HG03571 (cell line): ENCODE measurements around the gene DOCK2.
A peak's percentile ranks its signal among the peaks of the same experiment; 100 is the strongest.

Experiments
- ATAC-seq: cut with Tn5 transposase; IDR thresholded peaks from one replicate; pipeline ENCODE4 v1.9.1; 2021; ENCODE audit not compliant: unreplicated experiment

The DOCK2 gene

DNA sequence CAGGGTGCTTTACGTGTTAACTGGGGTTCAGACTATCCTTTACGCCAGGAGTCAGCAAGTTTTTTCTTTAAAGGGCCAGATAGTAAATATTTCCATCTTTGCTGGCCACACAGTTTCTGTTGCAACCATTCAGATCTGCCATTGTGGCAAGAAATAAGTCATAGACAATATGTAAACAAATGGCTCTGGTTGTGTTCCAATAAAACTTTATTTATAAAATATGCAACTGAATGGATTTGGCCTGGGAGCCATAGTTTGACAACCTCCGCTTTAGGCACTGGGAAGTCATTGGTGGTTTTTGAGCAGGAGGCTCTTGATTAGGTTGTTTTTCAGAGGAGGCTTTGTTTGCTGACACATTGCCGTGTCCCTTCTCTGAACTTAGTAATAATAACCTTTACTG, 252.5 kb downstream of the DOCK2 start:
- ATAC-seq: no peak

DNA sequence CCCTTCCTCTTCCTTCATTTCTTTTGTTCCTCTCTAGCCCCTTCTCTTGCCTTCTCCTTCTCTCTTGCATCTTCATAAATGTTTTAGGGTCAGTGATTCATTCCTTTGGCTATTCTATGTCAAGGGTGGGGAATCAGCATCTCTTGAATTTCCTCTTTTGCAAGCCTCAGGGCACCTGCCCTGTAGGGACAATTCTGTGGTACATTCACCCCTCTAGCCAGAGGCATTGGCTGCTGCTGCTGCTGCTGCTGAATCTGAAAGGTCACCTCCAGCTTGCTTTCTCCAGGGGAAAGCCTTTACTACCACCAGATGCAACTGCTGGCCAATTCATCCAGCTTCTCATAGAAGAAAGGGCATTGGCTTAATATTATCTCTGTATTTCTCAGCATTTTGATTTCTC, 255.9 kb downstream of the DOCK2 start:
- no peak for ATAC-seq

DNA sequence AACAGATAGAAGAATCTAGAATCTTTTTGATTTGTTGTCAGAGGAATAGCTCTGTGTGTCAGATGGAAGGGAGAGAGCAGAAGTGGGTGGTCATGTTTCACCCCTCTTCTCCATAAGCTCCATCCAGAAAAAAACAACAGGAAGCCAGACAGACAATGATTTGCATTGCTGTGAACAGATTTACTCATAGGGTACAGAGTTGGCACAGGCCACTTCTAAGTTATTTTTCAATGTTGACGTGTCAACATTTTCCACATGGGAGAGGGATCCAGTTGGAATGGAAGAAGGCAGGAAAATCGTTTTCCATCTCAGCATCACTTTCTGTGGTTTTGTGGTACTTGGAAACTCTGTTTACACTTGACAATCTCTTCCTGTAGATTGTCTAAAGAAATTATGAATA, 256.5 kb downstream of the DOCK2 start:
- no peak for ATAC-seq

DNA sequence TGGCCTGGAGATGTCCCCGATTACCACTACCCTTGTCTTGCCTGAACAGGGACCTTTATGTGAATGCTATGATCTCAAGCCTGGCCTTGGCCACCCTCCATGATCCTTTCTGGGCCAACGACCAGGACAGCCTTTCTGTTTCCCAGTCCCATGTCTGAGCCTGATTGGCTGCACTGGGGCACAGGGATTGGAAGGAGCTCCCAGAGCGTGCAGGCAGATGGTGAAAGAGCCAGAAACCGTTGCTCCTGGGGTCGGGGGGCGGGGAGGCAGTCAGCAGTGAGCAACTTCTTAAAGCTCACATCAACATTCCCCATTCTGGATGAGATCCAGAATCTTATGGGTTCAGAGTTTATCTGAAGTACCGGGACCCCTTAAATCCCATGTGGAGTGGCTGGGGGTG, 258.9 kb downstream of the DOCK2 start:
- ATAC-seq: no peak

DNA sequence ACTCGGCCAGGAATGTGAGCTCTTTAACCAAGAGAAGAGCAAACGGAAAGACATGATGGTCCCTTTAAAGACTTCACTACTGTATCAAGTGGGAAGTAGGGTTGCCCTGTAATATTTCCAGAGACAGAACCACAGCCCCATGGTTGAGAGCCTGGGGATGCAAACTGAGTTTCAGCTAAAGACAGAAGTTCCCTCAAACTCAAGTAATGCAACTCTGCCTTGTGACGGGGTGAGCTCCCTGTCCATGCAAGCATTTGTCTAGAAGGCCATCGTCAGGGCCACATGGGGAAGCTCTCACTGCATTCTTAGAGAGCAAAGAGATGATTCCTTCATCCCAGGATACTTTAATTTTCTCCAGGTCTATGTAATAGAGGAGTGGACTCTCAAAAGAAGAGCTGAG, 260.4 kb downstream of the DOCK2 start:
- ATAC-seq: no peak

DNA sequence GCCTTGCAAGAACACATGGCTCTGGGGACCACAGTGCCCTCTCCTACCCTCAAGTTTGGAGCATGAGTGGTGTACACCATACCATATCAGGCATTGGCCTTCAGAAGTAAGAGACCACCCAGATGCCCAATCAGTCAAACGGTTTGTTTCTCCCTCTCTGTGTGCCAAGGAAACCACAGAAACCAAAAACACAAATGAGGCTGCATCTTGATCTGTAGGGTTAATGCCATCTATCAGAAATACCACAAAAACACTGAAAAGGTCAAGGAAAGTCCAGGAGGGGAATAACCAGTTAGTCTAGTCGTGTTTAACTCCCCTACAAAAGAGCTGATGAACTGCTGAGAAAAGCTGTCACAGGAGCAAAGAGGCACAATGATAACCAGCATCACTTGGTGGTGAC, 264.8 kb downstream of the DOCK2 start:
- ATAC-seq: no peak

DNA sequence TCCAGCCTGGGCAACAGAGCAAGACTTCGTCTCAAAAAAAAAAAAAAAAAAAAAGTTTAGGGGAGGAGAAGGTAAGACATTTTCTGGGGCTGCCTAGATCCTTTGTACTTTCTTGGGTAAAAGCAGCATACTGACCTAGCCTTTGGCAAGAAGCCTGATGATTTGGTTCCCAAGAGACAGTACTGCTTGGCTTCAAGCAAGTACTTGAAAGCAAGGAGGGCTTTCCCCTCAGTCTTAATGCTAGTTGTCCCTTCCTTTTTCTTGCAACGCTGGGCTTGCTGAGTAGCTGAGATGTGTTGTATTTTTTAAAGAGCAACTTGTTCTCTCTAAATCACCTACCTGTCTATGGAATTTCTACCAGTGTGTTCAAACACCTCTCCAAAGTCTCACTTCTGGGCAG, 267.0 kb downstream of the DOCK2 start:
- ATAC-seq: no peak

DNA sequence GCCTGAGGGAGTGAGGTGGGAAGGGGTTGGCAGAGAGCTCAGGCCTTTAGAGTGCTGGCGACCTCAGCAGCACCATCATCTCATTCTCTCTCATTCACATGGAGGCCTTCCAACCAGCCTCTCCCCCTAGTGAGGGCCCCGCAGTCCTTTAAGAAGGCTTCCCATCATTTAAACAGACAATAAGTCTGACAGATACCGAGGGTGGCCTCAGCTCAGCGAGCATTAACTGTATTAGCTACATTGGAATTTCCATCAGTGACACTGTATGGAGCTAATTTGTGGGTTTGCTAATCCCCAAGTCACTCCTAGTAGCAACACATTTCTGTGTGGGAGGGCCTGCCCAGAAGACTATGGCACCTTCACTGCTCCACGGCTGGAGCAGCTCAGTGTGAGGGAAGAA, 267.4 kb downstream of the DOCK2 start:
- no peak for ATAC-seq

DNA sequence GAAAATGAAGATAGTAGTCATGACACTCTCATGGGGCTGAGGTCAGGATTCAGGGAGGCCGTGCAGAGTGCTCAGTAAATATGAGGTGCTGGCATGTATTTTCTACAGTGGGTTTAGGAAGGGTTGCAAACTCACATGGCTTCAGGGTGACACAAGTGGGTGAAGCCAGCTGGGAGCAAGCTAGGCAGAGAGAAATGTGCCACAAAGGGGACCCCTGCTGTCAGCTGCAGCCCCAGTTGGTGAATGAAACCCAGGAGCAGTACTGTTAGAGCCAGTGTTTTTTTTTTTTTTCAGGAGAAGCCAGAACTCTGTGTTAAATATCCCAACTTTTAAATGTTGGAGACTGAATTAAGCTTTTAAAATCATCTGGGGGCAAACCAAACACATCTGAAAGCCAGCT, 267.9 kb downstream of the DOCK2 start:
- no peak for ATAC-seq

DNA sequence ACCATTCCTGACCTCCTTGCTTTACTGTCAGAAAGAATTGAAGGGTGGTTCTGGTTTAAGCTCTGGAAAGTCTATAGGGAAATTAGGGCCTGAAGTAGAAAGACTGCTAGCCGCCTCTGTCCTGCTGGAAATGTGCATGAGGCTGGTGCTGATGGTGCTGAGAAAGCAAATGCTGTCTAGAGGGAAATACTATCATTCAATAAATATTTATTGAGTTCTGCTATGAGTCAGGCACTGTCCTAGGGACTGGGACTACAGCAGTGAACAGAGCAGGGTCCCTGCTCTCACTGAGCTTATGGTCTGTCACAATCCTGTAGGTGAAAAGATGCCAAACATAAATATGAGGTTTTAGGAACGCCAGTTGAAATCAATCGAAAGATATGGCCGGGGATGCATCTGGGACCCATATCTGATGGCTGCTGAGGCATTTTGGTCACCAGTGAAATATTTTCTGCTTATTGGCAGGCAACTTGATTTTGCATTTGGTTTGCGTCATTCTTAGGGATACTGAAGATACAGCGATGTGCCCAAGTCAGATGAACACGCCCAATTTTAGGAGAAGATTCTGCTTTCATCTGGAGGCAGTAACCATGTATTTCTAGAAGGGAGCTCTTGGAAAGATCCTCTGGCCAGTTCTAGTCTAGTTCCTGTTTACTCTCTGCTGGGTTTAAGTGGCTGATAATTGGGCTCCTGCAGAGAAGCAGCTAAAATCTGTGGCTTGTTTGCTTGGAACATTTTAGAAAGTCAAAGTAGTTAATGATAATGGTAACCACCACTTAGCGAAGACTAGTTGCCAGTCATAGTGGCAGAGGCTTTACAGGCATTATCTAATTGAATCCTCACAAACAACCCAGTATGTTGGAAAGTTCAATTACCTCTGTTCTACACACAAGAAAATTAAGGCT, 269.9 kb downstream of the DOCK2 start:
- no peak for ATAC-seq

DNA sequence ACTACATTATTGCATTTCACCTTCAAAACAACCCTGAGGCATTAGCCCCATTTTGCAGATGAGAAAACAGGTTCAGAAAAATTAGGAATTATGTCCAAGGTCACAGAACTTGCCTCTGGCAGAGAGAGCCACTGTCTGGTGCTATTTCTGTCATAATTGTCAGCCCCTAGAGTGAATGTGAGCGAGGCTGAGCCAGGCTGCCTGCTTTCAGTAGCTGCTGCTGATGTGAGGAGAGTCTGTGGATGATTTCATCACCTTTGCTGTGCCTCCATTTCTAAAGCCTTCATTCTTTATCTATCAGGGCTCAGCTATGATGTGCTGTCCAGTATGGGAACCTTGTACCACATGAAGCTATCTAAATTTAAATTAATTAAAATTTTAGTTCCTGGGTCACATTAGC, 271.8 kb downstream of the DOCK2 start:
- no peak for ATAC-seq

DNA sequence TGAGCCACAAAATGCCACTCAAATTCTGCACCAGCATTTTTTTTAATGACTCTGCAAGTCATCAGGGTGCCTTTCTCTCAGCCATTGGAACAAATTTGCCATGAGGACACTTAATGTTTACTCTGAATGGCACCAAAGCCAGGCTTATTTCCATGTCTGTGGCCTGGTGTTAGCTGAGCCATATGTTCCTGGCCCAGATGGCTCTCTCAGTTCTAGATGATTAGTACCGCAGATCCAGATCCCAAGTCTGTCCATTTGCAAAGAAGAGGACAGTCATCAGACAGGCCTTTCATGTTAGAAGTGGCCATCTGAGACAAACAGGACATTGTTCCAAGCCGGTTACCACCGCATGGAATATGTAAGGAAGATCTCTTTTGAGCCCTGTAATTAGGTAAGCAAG, 272.9 kb downstream of the DOCK2 start:
- ATAC-seq: no peak

DNA sequence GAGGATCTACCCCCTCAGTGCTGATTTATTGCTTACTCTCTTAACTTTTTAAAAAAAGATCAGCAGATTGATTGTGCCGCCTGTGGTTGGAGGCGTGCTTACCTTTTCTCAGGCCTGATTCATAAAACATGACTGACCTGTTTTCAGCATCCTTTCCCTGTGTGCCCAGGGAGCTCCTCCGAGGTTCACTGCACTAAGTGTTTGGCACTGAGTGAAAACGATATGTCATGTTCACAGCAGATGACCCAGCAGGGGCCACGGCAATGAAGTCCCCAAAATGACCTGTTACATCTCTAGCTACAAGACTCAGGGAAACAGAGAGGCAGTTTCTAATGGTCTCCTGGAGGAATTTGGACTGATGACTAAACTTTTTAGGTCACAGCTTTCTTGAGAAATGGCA, 273.3 kb downstream of the DOCK2 start:
- ATAC-seq: no peak

DNA sequence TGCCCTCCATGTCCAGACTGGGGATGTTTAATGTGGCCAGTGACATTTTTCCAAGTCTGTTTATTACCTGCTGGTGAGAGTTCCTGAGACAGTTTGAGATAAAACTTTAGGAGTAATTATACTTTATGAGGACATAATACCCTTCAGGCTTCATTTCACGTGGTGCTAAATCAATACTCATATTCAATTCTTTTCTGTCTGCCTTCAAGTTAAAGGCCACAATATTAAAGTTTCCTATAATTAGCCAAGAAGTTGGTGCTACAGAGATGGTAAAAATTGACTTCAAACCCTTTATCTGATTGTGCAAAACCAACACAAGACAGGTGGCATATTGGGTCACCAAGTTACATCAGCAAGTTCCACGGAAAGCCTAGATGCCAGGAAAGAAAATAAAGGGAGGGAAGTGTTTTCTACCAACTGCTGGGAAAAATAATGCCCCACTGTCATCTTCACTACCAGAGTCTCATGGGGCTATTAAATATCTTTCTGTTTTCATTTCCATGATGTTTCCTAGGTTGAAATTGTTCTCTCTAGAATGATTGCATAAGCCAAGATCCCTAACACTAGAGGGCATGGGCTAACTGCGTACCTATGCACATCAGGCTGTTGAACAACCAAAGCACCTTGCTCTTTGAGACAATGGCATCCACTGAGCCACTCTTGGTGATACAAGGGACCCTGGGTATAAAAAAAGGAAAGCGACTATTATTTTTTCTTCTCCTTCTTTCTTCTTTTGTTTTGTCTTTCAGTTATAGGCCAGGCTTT, 274.6 kb downstream of the DOCK2 start:
- ATAC-seq: no peak

DNA sequence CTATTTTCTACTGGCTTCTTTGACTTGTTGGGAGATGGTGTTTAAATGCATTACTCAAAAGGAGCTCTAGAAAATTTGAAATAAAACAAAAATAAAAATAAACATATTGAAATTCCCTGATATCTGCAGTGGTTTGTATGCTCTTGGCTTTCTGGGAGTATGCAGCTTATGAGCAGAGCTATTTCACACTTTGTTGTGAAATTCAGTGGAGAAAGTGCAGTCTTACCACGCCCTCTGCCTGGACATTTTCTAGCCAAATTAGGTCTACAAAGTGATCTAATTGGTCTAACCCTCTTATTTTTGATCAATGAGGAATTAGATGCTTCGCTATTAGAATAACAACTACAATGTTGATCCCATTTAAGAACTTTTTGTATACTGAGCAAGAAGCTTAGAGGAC, 276.4 kb downstream of the DOCK2 start:
- ATAC-seq: no peak

DNA sequence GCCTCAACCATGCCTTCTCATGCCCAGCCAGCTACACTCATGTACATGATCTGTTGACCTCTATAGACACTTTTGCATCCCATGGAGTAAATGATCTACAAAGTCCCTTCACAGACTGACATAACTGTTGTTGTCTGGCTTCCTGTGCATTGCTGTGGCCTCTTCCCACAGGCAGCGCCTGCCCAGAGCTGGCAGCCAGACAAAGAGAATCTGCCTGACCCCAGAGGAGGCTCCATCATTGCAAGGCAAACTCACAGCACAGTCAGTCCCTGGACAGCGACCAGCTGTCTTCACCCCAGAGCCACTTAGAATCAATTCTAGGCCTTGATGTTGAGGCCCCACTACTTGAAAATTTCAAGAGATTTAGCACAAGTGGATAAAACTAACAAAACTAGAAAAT, 277.7 kb downstream of the DOCK2 start:
- peak; percentile 52 for ATAC-seq

DNA sequence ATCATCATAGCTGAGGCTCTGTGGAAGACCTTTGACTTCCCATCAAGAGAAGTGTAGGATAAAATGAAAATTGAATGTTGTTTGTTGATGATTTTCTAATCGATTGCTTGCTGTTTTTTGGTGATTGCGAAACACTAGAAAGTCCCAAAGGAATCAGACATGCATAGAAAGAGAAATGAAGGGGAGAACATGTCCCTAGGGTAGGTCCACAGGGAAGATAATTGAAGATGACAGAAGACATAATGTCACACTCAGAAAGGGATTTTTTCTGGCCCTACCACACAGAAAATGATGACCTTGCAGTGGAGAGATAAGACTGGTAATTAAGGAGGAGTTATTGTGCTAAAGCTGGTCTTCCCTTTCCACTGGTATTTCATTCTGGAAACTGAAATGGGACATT, 280.4 kb downstream of the DOCK2 start:
- no peak for ATAC-seq

DNA sequence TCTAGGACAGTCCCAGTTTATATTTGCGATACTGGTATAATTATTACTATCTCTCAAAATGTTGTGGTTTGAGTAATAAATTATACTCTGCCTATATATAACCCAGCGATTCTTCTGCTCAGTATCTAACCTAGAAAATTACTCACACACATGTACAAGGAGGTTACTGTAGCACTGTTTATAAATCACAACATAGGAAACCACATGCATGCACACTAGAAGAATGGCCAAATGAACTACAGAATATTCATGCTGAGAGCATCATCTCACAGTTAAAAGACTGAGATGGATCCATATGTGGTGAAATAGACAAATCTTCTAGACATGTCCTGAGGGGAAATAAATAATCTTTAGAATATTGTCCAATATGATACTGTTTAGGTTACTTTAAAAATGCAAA, 281.2 kb downstream of the DOCK2 start:
- ATAC-seq: no peak

DNA sequence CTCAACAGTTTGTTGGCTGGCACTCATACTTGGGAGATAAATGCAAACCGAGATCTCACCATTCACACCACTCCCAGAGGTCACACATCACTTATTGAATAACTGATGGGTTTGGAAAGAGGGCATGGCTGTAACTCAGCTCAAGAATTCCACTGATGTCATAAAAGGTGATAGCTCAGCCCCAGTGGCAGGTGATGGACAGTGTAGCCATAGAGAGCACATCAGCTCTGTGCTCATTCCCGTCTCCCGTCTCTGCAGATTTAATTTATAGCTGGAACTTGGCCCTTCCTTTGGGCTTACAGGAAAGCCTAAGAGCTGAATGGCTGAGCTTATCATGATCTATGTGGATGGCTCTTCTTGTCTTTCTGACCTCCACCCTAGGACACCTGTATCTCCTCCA, 283.4 kb downstream of the DOCK2 start:
- no peak for ATAC-seq

DNA sequence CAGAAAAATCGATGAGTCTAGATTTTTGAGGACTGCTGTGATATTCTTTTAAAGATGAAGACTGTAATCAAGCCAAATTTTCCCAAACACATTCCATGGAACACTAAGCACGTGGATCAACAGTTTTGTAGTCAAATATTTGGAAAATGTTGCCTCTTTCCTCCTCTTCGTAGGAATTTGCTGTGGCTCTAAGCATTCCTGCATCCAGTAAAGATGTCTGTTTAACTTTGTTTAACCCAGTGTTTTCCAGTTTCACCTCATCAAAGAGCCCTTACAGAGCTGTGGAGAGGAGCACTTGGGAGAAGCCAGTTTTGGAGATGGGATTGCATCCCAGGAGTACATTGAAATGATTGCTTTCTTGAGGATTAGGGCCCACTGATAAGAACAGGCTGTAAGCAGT, 284.3 kb downstream of the DOCK2 start:
- no peak for ATAC-seq

DNA sequence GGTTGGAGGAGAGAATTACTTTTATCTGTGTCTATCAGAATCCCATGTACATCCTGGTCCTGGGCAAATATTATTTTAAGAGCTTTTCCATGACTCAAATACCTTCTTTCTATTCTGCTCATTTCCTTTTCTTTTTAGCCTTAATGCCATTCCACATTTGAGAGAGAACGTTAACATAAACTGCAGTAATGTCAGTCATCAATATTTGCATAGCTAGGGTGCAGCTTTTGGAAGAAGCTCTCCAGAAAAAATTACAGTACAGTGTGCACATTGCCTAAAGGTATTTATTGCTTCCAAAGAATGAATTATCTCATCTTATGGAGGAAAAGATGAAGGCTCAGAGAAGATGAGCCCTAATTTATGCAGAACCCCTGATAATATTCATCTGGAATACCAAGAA, 284.9 kb downstream of the DOCK2 start:
- no peak for ATAC-seq

DNA sequence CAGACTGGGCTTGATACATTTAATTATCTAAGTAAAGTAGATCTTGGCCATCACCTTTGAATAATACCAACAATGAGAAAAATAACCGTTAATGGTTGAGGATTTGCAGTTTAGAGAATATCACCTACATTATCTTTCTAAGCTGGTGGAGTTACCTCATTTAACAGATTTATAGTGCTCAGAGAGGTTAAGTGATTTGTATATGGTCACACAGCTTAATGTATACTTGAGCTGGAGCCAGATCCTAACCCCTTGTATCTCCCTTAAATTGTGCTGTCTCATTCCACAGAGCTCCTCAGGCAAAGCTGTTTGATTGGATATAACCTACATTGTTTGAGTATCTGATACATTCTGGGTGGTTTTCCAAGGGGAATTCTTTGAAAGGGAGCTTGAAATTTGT, 285.4 kb downstream of the DOCK2 start:
- no peak for ATAC-seq
